Endometrial microvascular endothelial cells (primary cell): ENCODE results near the gene TTC7B. TPM values are rescaled to one million over a fixed set of nuclear protein-coding genes. Genes with fewer than 3 reads are reported as not detected.

Experiments
- in situ Hi-C: cut with HindIII; loops from 2 replicates; pipeline ENCODE4 v1.10.0; 2017; ENCODE audit warnings: low sequenced_read_pairs, low pct_unique_long_range_greater_than_20kb; ENCODE audit errors: inconsistent ontology term
- total RNA-seq: library from RNA; depleted of rRNA; stranded (reverse); fragments of >200 nt; gene quantifications from one replicate; pipeline ENCODE4 v1.2.3, GENCODE V29; 2015; ENCODE audit errors: inconsistent ontology term

The TTC7B gene
- total RNA-seq, 1 donor from 2014 or later = 50.5 TPM

- in situ Hi-C loops = no loop called here
Observed at GRCh38 chr14:90697132-90697531, 119.1 kb downstream of the TTC7B start.

GRCh38 chr14:90696720-90697119, 119.5 kb downstream of the TTC7B start:
- in situ Hi-C loops = no loop called here

DNA sequence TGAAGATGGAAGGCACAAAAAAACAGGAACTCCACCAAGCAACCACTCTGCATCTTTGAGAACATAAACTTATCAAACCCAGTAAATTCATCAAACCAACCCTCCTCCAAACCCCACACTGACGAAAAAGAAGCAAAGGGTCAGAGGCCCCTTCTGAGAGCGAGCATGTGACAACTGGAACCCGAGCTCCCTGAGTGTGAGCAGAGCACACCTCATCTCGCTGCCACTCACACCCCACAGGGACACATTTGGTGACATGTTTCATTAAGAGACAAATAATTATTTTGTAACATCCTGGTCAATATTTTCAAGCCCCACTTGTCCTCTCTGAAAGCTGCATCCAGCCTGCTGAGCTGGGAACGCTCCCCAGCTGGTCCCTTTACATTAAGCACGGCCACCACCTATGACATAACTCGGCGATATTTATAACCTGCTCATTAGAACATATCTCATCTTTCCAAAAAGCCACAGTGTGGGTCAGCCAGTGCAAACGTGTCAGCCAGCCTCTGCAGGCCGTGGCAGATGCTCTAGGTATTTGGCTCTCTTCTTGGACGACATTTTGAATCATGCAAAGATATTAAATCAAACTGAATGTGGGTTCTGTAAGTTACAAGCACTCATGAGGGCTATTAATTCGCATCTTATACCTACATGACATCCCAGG, 120.1 kb downstream of the TTC7B start:
- in situ Hi-C loops = no loop called here

- in situ Hi-C loops = no loop called here
Observed at GRCh38 chr14:90693413-90693812, 122.8 kb downstream of the TTC7B start.

GRCh38 chr14:90692826-90693225, 123.4 kb downstream of the TTC7B start:
- in situ Hi-C loops = no loop called here

GRCh38 chr14:90692061-90692460, 124.2 kb downstream of the TTC7B start:
- in situ Hi-C loops = no loop called here

- in situ Hi-C loops = no loop called here
Observed at GRCh38 chr14:90691627-90692026, 124.6 kb downstream of the TTC7B start.

GRCh38 chr14:90687680-90688079, 128.6 kb downstream of the TTC7B start:
- in situ Hi-C loops = no loop called here

- in situ Hi-C loops = no loop called here
Observed at GRCh38 chr14:90682615-90683014, 133.6 kb downstream of the TTC7B start.

DNA sequence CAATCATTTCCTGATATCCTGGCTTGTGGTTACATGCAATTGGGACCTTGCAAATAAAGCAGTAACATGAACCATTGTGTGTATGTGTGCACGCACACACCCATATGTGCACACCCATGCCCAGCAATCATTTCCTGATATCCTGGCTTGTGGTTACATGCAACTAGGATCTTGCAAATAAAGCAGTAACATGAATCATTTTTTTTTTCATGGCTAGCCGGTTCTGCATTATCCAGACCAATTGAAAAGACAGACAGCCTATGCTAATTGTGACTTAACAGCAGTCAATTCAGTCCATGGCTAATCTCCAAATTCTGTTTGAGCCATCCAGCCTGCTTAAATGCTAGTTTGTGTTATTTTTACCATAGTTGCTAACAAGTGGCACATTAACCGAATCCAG, 134.3 kb downstream of the TTC7B start:
- in situ Hi-C loops = no loop called here

- in situ Hi-C loops = no loop called here
Observed at GRCh38 chr14:90678846-90679362, 137.3 kb downstream of the TTC7B start.

GRCh38 chr14:90678420-90678819, 137.8 kb downstream of the TTC7B start:
- in situ Hi-C loops = no loop called here

DNA sequence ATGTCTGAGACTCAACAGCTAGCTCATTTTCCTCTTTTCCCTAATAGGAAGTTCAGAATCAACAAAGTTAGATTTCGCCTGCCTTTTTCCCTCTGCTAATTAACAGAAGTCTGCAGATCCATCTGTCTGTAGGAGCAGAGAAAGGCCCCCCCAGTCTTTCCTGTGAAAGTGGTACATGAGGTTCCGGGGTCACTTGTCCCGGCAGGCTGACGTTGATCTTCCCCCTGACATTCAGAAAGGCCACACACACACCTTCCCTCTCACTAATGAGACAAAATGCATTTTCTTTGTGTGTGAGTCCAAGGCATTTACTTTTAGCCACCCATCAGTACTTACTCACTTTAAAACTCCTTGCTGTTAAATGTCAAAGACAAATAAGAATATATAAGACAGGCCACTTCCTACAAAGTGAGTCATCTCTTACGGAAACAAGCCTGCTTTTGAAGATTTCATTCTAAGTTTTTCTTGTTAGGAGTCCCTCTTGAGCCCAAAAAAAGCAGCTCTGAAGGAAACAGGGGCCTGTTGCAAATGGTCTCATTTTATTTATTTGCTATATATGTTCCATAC, 138.7 kb downstream of the TTC7B start:
- in situ Hi-C loops = no loop called here

- in situ Hi-C loops = no loop called here
Observed at GRCh38 chr14:90676912-90677311, 139.3 kb downstream of the TTC7B start.

DNA sequence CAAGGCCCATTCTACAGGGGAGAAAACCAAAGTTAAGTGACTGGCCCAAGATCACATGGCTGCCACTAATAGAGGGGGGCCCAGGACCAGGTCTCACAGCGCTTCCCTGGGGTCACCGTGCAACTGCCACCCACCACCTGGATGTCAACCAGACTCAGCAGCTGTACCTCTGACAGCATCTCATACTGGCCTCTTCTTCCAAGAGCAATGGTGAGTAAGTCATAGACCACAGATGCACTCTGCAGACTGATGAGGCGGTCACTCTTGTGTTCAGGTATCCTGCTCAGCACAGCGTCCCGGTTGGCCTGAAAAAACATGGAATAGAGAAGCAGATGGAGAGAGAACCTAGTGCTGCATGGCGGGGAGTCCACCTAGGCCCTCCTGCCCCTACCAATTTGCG, 139.9 kb downstream of the TTC7B start:
- in situ Hi-C loops = no loop called here

DNA sequence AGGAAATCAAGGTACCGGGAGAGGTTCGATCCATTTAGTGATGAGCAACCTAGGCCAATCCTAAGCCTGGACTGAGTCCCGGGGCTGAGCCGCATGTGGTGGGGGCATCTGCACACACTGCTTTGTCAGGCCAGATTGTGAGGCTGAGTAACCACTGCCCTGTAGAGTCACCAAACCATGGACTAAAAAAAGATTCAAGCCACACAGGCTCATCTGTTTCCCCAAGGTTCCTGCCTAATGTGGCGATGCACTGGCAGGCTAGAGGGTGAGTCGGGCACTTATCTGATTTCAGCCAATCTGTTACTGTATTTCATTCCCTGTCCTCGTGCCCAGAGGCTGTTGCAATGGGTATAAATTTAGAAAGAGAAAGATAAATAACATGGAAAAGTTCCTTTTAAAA, 140.8 kb downstream of the TTC7B start:
- in situ Hi-C loops = no loop called here

GRCh38 chr14:90674716-90675115, 141.5 kb downstream of the TTC7B start:
- in situ Hi-C loops = no loop called here

GRCh38 chr14:90674043-90674670, 142.1 kb downstream of the TTC7B start:
- in situ Hi-C loops = no loop called here

- in situ Hi-C loops = no loop called here
Observed at GRCh38 chr14:90671382-90672234, 144.6 kb downstream of the TTC7B start.
